Trophoblast cell (in vitro differentiated cells and primary cell): ENCODE measurements around the gene SLCO2A1.

Experiments
- DNase-seq, 2 donors: peaks; one replicate each; pipeline ENCODE4 v3.0.0-alpha.2; 2016
- H2AFZ ChIP-seq: 2 replicates; pipeline ENCODE4 v1.6.1; 2013; ENCODE audit warnings: low read length, moderate library complexity, mild to moderate bottlenecking; ENCODE audit not compliant: insufficient read depth, poor library complexity
- H2AK5ac ChIP-seq: 2 replicates; pipeline ENCODE4 v1.6.1; 2013; ENCODE audit warnings: mild to moderate bottlenecking, low read length
- H2BK120ac ChIP-seq: 2 replicates; pipeline ENCODE4 v1.6.1; 2013; ENCODE audit warnings: low read length, mild to moderate bottlenecking, moderate library complexity; ENCODE audit not compliant: insufficient read depth, poor library complexity
- H2BK12ac ChIP-seq: 2 replicates; pipeline ENCODE4 v1.6.1; 2013; ENCODE audit warnings: mild to moderate bottlenecking, low read length, moderate library complexity
- H2BK5ac ChIP-seq: 2 replicates; pipeline ENCODE4 v1.6.1; 2013; ENCODE audit warnings: low read length, low read depth, moderate library complexity, mild to moderate bottlenecking; ENCODE audit not compliant: poor library complexity
- H3K14ac ChIP-seq: 2 replicates; pipeline ENCODE4 v1.6.1; 2013; ENCODE audit warnings: mild to moderate bottlenecking, low read length
- H3K18ac ChIP-seq: 2 replicates; pipeline ENCODE4 v1.6.1; 2013; ENCODE audit warnings: mild to moderate bottlenecking, low read length
- H3K23ac ChIP-seq: 2 replicates; pipeline ENCODE4 v1.6.1; 2013; ENCODE audit warnings: low read length
- H3K27ac ChIP-seq: 2 replicates; pipeline ENCODE4 v1.5.1; 2013; ENCODE audit warnings: low read depth, mild to moderate bottlenecking, inconsistent platforms, low read length, moderate library complexity
- H3K27me3 ChIP-seq: 2 replicates; pipeline ENCODE4 v1.6.1; 2013; ENCODE audit warnings: inconsistent platforms, mild to moderate bottlenecking, low read length, moderate library complexity; ENCODE audit not compliant: insufficient read depth
- H3K36me3 ChIP-seq, 2 experiments: 1 replicate in 1 of 2; 2 replicates in 1 of 2; pipeline ENCODE4 v1.6.1; 2013; ENCODE audit warnings: low read length in 2 of 2, mild to moderate bottlenecking in 2 of 2, moderate library complexity in 1 of 2; ENCODE audit not compliant: insufficient read depth in 2 of 2, control insufficient read depth in 1 of 2
- H3K4ac ChIP-seq: 2 replicates; pipeline ENCODE4 v1.6.1; 2013; ENCODE audit warnings: low read depth, mild to moderate bottlenecking, low read length, moderate library complexity
- H3K4me1 ChIP-seq, 2 experiments: 1 replicate in 1 of 2; 2 replicates in 1 of 2; pipeline ENCODE4 v1.6.1; 2013; ENCODE audit warnings: low read length in 2 of 2, mild to moderate bottlenecking in 2 of 2, moderate library complexity in 1 of 2; ENCODE audit not compliant: insufficient read depth in 2 of 2, control insufficient read depth in 1 of 2
- H3K4me2 ChIP-seq: 2 replicates; pipeline ENCODE4 v1.6.1; 2013; ENCODE audit warnings: inconsistent platforms, mild to moderate bottlenecking, low read length, moderate library complexity
- H3K4me3 ChIP-seq: 2 replicates; pipeline ENCODE4 v1.5.1; 2013; ENCODE audit warnings: mild to moderate bottlenecking, low read depth, low read length, inconsistent platforms
- H3K79me1 ChIP-seq: one replicate; pipeline ENCODE4 v1.6.1; 2013; ENCODE audit warnings: low read length
- H3K79me2 ChIP-seq: 2 replicates; pipeline ENCODE4 v1.6.1; 2013; ENCODE audit warnings: low read length, mild to moderate bottlenecking; ENCODE audit not compliant: control insufficient read depth, insufficient read depth, poor library complexity
- H3K9ac ChIP-seq: 2 replicates; pipeline ENCODE4 v1.6.1; 2013; ENCODE audit warnings: mild to moderate bottlenecking, low read length
- H3K9me3 ChIP-seq: 2 replicates; pipeline ENCODE4 v1.6.1; 2013; ENCODE audit warnings: low read depth, mild to moderate bottlenecking, control low read depth, inconsistent platforms, low read length; ENCODE audit not compliant: insufficient read depth
- H4K12ac ChIP-seq: 2 replicates; pipeline ENCODE4 v1.6.1; 2013; ENCODE audit warnings: low read depth, mild to moderate bottlenecking, low read length, moderate library complexity
- H4K8ac ChIP-seq: 2 replicates; pipeline ENCODE4 v1.6.1; 2013; ENCODE audit warnings: low read depth, mild to moderate bottlenecking, low read length, moderate library complexity
- H4K91ac ChIP-seq: one replicate; pipeline ENCODE4 v1.6.1; 2013; ENCODE audit warnings: low read depth, mild to moderate bottlenecking, low read length, moderate library complexity
- WGBS: extraction: QIAGEN DNeasy Blood & Tissue Kit; methylation state at CpG from one replicate; pipeline ENCODE4 v1.1.7; 2013; ENCODE audit warnings: missing lambda C conversion rate; ENCODE audit not compliant: insufficient read length, insufficient coverage; ENCODE audit errors: extremely low coverage; 5-methylcytosine and 5-hydroxymethylcytosine counted together

The SLCO2A1 gene

DNA sequence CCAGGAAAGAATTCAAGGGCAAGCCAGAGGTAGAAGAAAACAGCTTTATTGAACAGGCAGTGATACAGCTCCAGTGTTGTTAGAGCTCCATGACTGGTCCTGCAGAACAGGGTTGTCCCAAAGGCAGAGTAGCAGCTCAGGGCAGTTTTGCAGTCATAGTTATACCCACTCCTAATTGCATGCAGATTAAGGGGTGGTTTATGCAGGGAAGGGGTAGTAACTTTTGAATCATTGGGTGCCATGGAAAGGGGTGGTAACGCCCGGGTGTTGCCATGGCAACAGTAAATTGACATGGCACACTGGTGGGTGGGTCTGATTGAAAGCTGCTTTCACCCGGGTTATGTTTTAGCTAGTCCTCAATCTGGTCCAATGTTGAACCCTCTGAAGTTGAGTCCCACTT is 124.3 kb downstream of the SLCO2A1 start:
- Histone ChIP-seq H2BK12ac (no peak overlapping the region), H3K4ac (no peak overlapping the region), H3K4me3 (no peak overlapping the region), H3K27me3 (no peaks in the 10 kb centered on the region), H2AFZ (no peak overlapping the region), H2BK5ac (no peak overlapping the region), H3K79me1 (no peaks in the 10 kb centered on the region), H3K79me2 (no peaks in the 10 kb centered on the region), H4K91ac (no peak overlapping the region), H4K8ac (no peak overlapping the region), H3K14ac (no peak overlapping the region), H2BK120ac (no peak overlapping the region), H3K18ac (no peak overlapping the region), H3K4me1 (no peaks in the 10 kb centered on the region), H2AK5ac (no peak overlapping the region), H3K9me3 (no peaks in the 10 kb centered on the region), H4K12ac (no peak overlapping the region), H3K27ac (no peak overlapping the region), H3K36me3 (no peaks in the 10 kb centered on the region), H3K23ac (no peak overlapping the region), H3K9ac (no peak overlapping the region), H3K4me2 (no peak overlapping the region)
- WGBS: no CpG with 5 or more reads among the region's 3 CpGs
- DNase-seq: no peak

DNA sequence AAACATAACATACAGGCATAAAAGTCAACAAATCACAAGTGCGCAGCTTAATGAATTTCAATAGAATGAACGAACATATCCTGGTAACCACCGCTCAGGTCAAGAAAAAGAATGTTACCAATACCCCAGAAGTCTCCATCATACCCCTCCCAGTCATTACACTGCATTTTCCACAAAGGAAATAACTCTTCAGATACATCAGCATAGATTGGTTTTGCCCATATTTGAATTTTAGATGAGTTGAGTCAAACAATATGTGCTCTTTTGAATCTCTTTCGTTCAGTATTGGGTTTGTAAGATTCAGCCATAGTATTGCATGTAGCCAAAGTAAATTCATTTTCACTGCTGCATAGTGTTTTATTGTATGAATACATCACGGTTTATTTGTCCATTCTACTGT is 127.9 kb downstream of the SLCO2A1 start:
- Histone ChIP-seq H3K27ac (no peak overlapping the region), H3K9me3 (no peaks in the 10 kb centered on the region), H2BK5ac (no peak overlapping the region), H3K36me3 (no peaks in the 10 kb centered on the region), H3K27me3 (peaks cover 3% of the 10 kb centered on the region), H3K18ac (no peak overlapping the region), H3K4ac (no peak overlapping the region), H2AFZ (no peak overlapping the region), H3K4me2 (no peak overlapping the region), H4K91ac (no peak overlapping the region), H2BK120ac (no peak overlapping the region), H3K4me3 (no peak overlapping the region), H4K8ac (no peak overlapping the region), H3K79me1 (no peaks in the 10 kb centered on the region), H2AK5ac (no peak overlapping the region), H3K4me1 (no peaks in the 10 kb centered on the region), H3K9ac (no peak overlapping the region), H3K79me2 (no peaks in the 10 kb centered on the region), H3K23ac (no peak overlapping the region), H4K12ac (no peak overlapping the region), H3K14ac (no peak overlapping the region), H2BK12ac (no peak overlapping the region)
- no CpG with 5 or more reads among the region's 5 CpGs for WGBS
- no peak for DNase-seq

DNA sequence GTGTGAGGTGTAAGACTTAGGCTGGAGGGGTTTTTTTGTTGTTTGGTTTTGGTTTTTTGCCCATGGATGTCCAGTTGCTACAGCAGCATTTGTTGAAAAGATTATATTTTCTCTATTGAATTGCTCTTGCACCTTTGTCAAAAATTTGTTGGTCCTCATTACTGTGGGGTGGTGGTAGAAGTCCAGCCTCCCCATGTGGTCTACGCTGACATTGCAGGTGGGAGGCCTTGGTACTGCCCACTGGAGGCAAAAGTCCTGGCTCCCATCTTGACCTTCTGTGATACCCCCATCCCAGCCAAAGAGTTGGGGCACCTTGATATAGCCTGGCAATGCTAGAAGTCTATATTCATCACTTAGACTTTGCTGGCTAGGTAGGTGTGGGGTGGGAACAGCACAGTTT is 128.6 kb downstream of the SLCO2A1 start:
- Histone ChIP-seq H3K4me2 (no peak overlapping the region), H3K27me3 (peaks cover 9% of the 10 kb centered on the region), H2BK5ac (no peak overlapping the region), H3K4ac (no peak overlapping the region), H4K8ac (no peak overlapping the region), H3K9ac (no peak overlapping the region), H3K18ac (no peak overlapping the region), H4K12ac (no peak overlapping the region), H2AFZ (no peak overlapping the region), H2BK120ac (no peak overlapping the region), H3K4me3 (no peak overlapping the region), H3K14ac (no peak overlapping the region), H3K79me1 (no peaks in the 10 kb centered on the region), H3K27ac (no peak overlapping the region), H3K4me1 (peaks cover 0 to 1% of the 10 kb centered on the region in 2 experiments), H3K36me3 (no peaks in the 10 kb centered on the region), H3K23ac (no peak overlapping the region), H3K9me3 (no peaks in the 10 kb centered on the region), H4K91ac (no peak overlapping the region), H2AK5ac (no peak overlapping the region), H3K79me2 (no peaks in the 10 kb centered on the region), H2BK12ac (no peak overlapping the region)
- no peak for DNase-seq
- no CpG with 5 or more reads among the region's 1 CpG for WGBS

DNA sequence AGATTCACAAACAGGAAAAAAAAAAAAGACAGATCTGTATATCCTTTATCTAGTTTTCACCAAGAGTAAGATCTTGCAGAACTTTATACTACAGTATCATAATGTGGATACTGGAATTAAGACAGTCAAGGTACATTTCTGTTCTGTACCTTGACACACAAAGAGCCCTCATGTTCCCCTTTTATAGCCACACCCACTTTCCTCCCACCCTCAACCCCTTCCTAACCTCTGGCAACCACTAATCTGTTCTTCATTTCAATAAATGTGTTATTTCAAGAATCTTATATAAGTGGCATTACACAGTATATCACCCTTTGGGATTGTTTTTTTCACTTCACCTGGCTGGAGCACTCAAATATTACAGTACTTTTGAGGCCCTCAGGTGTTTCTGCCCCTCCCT is 130.4 kb downstream of the SLCO2A1 start:
- Histone ChIP-seq H3K4ac (no peak overlapping the region), H2BK120ac (no peak overlapping the region), H3K4me1 (peaks cover 3 to 9% of the 10 kb centered on the region in 2 experiments), H3K79me1 (no peaks in the 10 kb centered on the region), H2AK5ac (no peak overlapping the region), H4K91ac (no peak overlapping the region), H3K27ac (no peak overlapping the region), H3K4me2 (no peak overlapping the region), H3K36me3 (no peaks in the 10 kb centered on the region), H2BK12ac (no peak overlapping the region), H3K4me3 (no peak overlapping the region), H4K8ac (no peak overlapping the region), H4K12ac (no peak overlapping the region), H3K18ac (no peak overlapping the region), H3K14ac (no peak overlapping the region), H3K27me3 (peaks cover 20% of the 10 kb centered on the region), H3K9ac (no peak overlapping the region), H3K9me3 (peaks cover 2% of the 10 kb centered on the region), H2BK5ac (no peak overlapping the region), H3K23ac (no peak overlapping the region), H2AFZ (no peak overlapping the region), H3K79me2 (no peaks in the 10 kb centered on the region)
- no peak for DNase-seq
